Esophagus muscularis mucosa (tissue), 3 donors: ENCODE measurements around the gene NBAS.

Experiments used
- POLR2A ChIP-seq: fragments of 450-650 bp; IDR thresholded peaks from one replicate; pipeline ENCODE4 v1.6.1; 2017; ENCODE audit warnings: antibody characterized with exemption, moderate library complexity, mild to moderate bottlenecking, low read depth
- TF ChIP-seq, protein P1 (sequence below), 3 experiments: fragments of 200-600 bp in 2 of 3; fragments of 450-650 bp in 1 of 3; sonication (generic) in 2 of 3; IDR thresholded peaks; one replicate each; pipeline ENCODE4 v1.5.1; 2017 to 2019; ENCODE audit warnings: antibody characterized with exemption in 3 of 3, mild to moderate bottlenecking in 2 of 3, moderate library complexity in 1 of 3

GRCh38 chr2:15275346-15275745, 285.8 kb downstream of the NBAS start:
- TF ChIP-seq, protein P1, sequence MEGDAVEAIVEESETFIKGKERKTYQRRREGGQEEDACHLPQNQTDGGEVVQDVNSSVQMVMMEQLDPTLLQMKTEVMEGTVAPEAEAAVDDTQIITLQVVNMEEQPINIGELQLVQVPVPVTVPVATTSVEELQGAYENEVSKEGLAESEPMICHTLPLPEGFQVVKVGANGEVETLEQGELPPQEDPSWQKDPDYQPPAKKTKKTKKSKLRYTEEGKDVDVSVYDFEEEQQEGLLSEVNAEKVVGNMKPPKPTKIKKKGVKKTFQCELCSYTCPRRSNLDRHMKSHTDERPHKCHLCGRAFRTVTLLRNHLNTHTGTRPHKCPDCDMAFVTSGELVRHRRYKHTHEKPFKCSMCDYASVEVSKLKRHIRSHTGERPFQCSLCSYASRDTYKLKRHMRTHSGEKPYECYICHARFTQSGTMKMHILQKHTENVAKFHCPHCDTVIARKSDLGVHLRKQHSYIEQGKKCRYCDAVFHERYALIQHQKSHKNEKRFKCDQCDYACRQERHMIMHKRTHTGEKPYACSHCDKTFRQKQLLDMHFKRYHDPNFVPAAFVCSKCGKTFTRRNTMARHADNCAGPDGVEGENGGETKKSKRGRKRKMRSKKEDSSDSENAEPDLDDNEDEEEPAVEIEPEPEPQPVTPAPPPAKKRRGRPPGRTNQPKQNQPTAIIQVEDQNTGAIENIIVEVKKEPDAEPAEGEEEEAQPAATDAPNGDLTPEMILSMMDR (IDR thresholded peaks at IDR 0.05) = no peak
- no peak for TF ChIP-seq POLR2A
